ENCODE results near the gene LRRC8C. TPM values are rescaled to one million over a fixed set of nuclear protein-coding genes. Genes with fewer than 3 reads are reported as not detected.

Gene LRRC8C
- total RNA-seq: 12.6 TPM
- long read RNA-seq, full-length matches to known transcripts: 27 of 29 reads
- long read RNA-seq, partial matches to known transcripts: 2 of 29 reads
- long read RNA-seq, other reads (novel, unspliced or antisense): 0 of 29 reads

DNA sequence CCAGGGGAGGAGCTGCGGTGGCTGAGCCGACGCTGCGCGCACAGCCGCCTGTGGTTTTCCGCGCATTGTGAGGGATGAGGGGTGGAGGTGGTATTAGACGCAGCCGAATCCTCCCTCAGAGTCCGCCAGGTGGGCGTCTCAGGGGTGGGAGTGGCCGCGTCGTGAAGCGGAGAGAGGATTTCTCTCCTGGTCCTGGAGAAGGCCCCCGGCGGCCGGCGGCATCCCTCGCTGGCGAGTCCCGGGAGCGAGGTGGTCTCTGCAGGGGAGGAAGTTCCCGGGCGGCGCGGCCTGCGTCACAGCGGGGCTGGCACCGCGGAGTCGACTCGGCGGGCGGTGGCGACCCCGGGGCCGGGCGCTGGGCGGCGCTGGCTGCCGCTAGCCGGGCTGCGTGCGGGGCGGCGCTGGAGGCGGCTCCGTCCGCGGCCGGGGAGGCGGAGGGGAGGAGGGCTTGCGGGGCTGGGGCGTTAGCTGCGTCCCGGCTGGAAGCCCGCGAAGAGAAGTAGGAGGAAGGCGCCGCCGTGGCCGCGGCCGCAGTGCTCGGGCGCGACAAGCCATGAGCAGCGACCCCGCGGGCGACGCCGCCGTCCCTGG lies at the start of gene LRRC8C:
TSS of gene LRRC8C (plus strand) at position 464 of the 591 bp plus-strand sequence. CDS start 53,354 bp downstream, outside the sequence.
- TF ChIP-seq, protein P1, sequence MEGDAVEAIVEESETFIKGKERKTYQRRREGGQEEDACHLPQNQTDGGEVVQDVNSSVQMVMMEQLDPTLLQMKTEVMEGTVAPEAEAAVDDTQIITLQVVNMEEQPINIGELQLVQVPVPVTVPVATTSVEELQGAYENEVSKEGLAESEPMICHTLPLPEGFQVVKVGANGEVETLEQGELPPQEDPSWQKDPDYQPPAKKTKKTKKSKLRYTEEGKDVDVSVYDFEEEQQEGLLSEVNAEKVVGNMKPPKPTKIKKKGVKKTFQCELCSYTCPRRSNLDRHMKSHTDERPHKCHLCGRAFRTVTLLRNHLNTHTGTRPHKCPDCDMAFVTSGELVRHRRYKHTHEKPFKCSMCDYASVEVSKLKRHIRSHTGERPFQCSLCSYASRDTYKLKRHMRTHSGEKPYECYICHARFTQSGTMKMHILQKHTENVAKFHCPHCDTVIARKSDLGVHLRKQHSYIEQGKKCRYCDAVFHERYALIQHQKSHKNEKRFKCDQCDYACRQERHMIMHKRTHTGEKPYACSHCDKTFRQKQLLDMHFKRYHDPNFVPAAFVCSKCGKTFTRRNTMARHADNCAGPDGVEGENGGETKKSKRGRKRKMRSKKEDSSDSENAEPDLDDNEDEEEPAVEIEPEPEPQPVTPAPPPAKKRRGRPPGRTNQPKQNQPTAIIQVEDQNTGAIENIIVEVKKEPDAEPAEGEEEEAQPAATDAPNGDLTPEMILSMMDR (IDR thresholded peaks at IDR 0.05): peak; percentile 30
- no peaks in the 10 kb centered on the region for H3K9me3 ChIP-seq
- DNase-seq: peak; percentile 93
- peak; percentile 98 for ATAC-seq
- H3K27ac ChIP-seq: peak within 1 kb of the TSS; percentile 88
- H3K4me1 ChIP-seq: peaks cover 9% of the 10 kb centered on the region
- H3K36me3 ChIP-seq: no peaks in the 10 kb centered on the region
- intact Hi-C loops (cut with DNase I): loop anchor here (5.0 kb wide), 1 partner anchor 130 kb away; no protein-coding TSS in a partner anchor
- H3K4me3 ChIP-seq: peak within 1 kb of the TSS; percentile 93
- no peaks in the 10 kb centered on the region for H3K27me3 ChIP-seq

- Histone ChIP-seq H3K27me3 (no peaks in the 10 kb centered on the region), H3K9me3 (no peaks in the 10 kb centered on the region), H3K36me3 (peaks cover 42% of the 10 kb centered on the region), H3K27ac (no peak overlapping the region), H3K4me3 (no peak overlapping the region), H3K4me1 (no peaks in the 10 kb centered on the region)
- intact Hi-C loops (cut with DNase I): no loop called here
- TF ChIP-seq, protein P1 (IDR thresholded peaks at IDR 0.05): no peak
- ATAC-seq: no peak
- DNase-seq: no peak
Measured at GRCh38 chr1:89584211-89584610, 48.7 kb upstream of the LRRC8C start.

DNA sequence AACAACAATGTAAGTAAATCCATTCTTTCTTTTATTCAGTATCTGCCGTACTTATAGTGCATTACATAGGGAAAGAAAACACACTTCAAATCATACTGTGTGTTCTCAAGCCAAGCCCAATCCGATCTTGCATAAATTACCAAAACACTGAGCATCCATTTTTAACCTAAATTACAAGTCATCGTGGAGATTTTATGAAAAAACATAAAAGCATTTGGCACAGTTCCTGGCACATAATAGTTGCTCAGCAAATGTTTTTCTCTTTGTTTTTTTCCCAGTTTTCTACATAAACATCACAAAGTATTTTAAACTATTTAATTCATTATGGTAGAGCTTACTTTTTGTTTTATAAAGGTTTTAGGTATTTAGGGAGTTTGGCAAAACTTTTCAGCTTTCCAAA lies 48.1 kb upstream of the LRRC8C start:
- no peaks in the 10 kb centered on the region for H3K4me1 ChIP-seq
- H3K36me3 ChIP-seq: peaks cover 42% of the 10 kb centered on the region
- no peaks in the 10 kb centered on the region for H3K9me3 ChIP-seq
- H3K4me3 ChIP-seq: no peak overlapping the region
- DNase-seq (no peak), ATAC-seq (no peak)
- TF ChIP-seq, protein P1 (IDR thresholded peaks at IDR 0.05): no peak
- H3K27ac ChIP-seq: no peak overlapping the region
- intact Hi-C loops (cut with DNase I): no loop called here
- no peaks in the 10 kb centered on the region for H3K27me3 ChIP-seq

GRCh38 chr1:89587729-89588161 lies 45.2 kb upstream of the LRRC8C start:
- Histone ChIP-seq H3K27me3 (no peaks in the 10 kb centered on the region), H3K36me3 (peaks cover 36% of the 10 kb centered on the region), H3K4me1 (peaks cover 5% of the 10 kb centered on the region), H3K4me3 (no peak overlapping the region), H3K9me3 (no peaks in the 10 kb centered on the region), H3K27ac (no peak overlapping the region)
- ATAC-seq (no peak), DNase-seq (no peak)
- TF ChIP-seq, protein P1 (IDR thresholded peaks at IDR 0.05): no peak
- intact Hi-C loops (cut with DNase I): no loop called here

DNA sequence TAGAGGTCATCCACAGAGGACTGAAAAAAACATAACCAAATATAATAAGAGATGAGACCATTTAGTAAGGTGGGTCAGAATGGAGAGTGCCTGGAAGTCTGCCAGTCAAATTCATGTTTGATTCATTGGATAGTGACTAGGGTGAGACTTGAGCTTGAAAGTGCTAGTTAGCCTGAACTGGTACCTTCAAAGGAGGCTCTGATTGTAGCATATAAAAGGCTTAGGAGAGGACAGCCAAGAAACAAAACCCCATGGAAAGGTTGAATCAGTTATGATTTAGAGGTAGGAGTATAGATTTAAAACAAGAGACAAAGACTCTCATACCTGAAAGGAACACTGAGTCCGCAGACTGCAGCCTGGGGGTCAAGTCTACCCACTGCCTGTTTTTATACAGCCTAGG lies 44.4 kb upstream of the LRRC8C start:
- no peaks in the 10 kb centered on the region for H3K9me3 ChIP-seq
- H3K27ac ChIP-seq: no peak overlapping the region
- TF ChIP-seq, protein P1 (IDR thresholded peaks at IDR 0.05): no peak
- H3K36me3 ChIP-seq: peaks cover 29% of the 10 kb centered on the region
- DNase-seq (no peak), ATAC-seq (no peak)
- H3K27me3 ChIP-seq: no peaks in the 10 kb centered on the region
- intact Hi-C loops (cut with DNase I): no loop called here
- peaks cover 5% of the 10 kb centered on the region for H3K4me1 ChIP-seq
- H3K4me3 ChIP-seq: no peak overlapping the region

Data from upper lobe of right lung (tissue), 1 donor.